Endothelial cell of umbilical vein (primary cell): ENCODE measurements around the gene CCND1. TPM values are rescaled to one million over a fixed set of nuclear protein-coding genes. Genes with fewer than 3 reads are reported as not detected.

ENCODE experiments used
- BruUV-seq: library from RNA; stranded (reverse); fragments of 400-500 nt; replicated peaks from 2 replicates; lab custom pipeline; 2021; lab: Mats Ljungman, UMichigan
- CTCF ChIA-PET: fragments of 300-600, 350-600 bp; sonication (Branson Sonifier 250); formaldehyde crosslinking; loops from one replicate; lab custom pipeline; 2021; ENCODE audit warnings: antibody characterized with exemption, inconsistent platforms; lab: Charles Lee
- POLR2A ChIA-PET: fragments of 300-600, 350-600 bp; sonication (Branson Sonifier 250); formaldehyde crosslinking; loops from one replicate; lab custom pipeline; 2021; ENCODE audit warnings: antibody characterized with exemption, inconsistent platforms; lab: Charles Lee
- DNase-seq: peaks from one replicate; pipeline ENCODE4 v3.0.0-alpha.2; 2011; ENCODE audit warnings: low read depth, low spot score
- FAIRE-seq: peaks from 2 replicates; lab custom pipeline; 2011; peaks lifted over from hg19 to GRCh38; lab: Jason Lieb, UNC
- H2AFZ ChIP-seq: 2 replicates; pipeline ENCODE4 v1.6.0; 2012; ENCODE audit warnings: low read depth, low read length, control low read depth, inconsistent platforms
- H3K27ac ChIP-seq: 2 replicates; pipeline ENCODE4 v1.5.1; 2011; ENCODE audit warnings: low read depth, mild to moderate bottlenecking, control low read depth, low read length, moderate library complexity; ENCODE audit not compliant: insufficient read depth
- H3K27me3 ChIP-seq, 2 experiments: 2 replicates each; pipeline versions ENCODE4 v1.6.0 to v1.6.1; 2011; ENCODE audit warnings: low read length in 2 of 2, mixed read lengths in 1 of 2; ENCODE audit not compliant: control insufficient read depth in 2 of 2, insufficient read depth in 2 of 2
- H3K36me3 ChIP-seq, 2 experiments: 2 replicates in 1 of 2; 3 replicates in 1 of 2; pipeline ENCODE4 v1.5.1; 2011; ENCODE audit warnings: low read length in 2 of 2, mild to moderate bottlenecking in 1 of 2, moderate library complexity in 1 of 2; ENCODE audit not compliant: control insufficient read depth in 2 of 2, insufficient read depth in 2 of 2; ENCODE audit errors: extremely low read depth in 1 of 2
- H3K4me1 ChIP-seq: 3 replicates; pipeline ENCODE4 v1.5.1; 2011; ENCODE audit warnings: mild to moderate bottlenecking, low read length; ENCODE audit not compliant: control insufficient read depth, insufficient read depth; ENCODE audit errors: extremely low read depth
- H3K4me2 ChIP-seq: 2 replicates; pipeline ENCODE4 v1.6.1; 2011; ENCODE audit warnings: low read length, control low read depth, mixed read lengths; ENCODE audit not compliant: insufficient read depth
- H3K4me3 ChIP-seq, 3 experiments: fragments of 200-600 bp in 1 of 3; sonication (generic), shearing (Covaris generic) in 1 of 3; replicated peaks in 1 of 3; 2 replicates each; pipeline ENCODE4 v1.5.1; 2011 to 2016; ENCODE audit warnings: control low read depth in 3 of 3, low read length in 3 of 3, mild to moderate bottlenecking in 2 of 3, inconsistent platforms in 1 of 3, low read depth in 1 of 3, moderate library complexity in 1 of 3; ENCODE audit not compliant: insufficient read depth in 1 of 3
- H3K79me2 ChIP-seq: 2 replicates; pipeline ENCODE4 v1.6.0; 2012; ENCODE audit warnings: low read length, inconsistent platforms; ENCODE audit not compliant: control insufficient read depth, insufficient read depth
- H3K9ac ChIP-seq: replicated peaks from 2 replicates; pipeline ENCODE3; 2011; ENCODE audit warnings: low read length, control low read depth; ENCODE audit not compliant: insufficient read depth; ENCODE audit errors: extremely low read depth
- H3K9me1 ChIP-seq: replicated peaks from 3 replicates; pipeline ENCODE4 v1.6.0; 2011; ENCODE audit warnings: mild to moderate bottlenecking, low read length; ENCODE audit not compliant: control insufficient read depth, insufficient read depth; ENCODE audit errors: extremely low read depth
- H3K9me3 ChIP-seq: replicated peaks from 2 replicates; pipeline ENCODE4 v1.5.1; 2012; ENCODE audit warnings: low read length, inconsistent platforms; ENCODE audit not compliant: control insufficient read depth, insufficient read depth
- H4K20me1 ChIP-seq: replicated peaks from 2 replicates; pipeline ENCODE3; 2011; ENCODE audit warnings: mild to moderate bottlenecking, low read length; ENCODE audit not compliant: control insufficient read depth, insufficient read depth; ENCODE audit errors: extremely low read depth
- EZH2 ChIP-seq: IDR thresholded peaks from 2 replicates; pipeline ENCODE4 v1.6.1; 2012; ENCODE audit warnings: borderline replicate concordance, low read depth, mild to moderate bottlenecking, moderate library complexity, low read length, inconsistent platforms; ENCODE audit not compliant: severe bottlenecking
- FOS ChIP-seq: IDR thresholded peaks from 2 replicates; pipeline ENCODE4 v1.6.1; 2011; ENCODE audit warnings: mild to moderate bottlenecking, low read length, moderate library complexity, borderline replicate concordance; ENCODE audit not compliant: insufficient read depth
- GATA2 ChIP-seq: IDR thresholded peaks from 2 replicates; pipeline ENCODE4 v1.7.0; 2011; ENCODE audit warnings: low read depth, mild to moderate bottlenecking, moderate library complexity, mixed read lengths, low read length; ENCODE audit not compliant: insufficient read length, insufficient read depth
- JUN ChIP-seq: IDR thresholded peaks from 2 replicates; pipeline ENCODE4 v1.6.1; 2011; ENCODE audit warnings: borderline replicate concordance, low read depth; ENCODE audit not compliant: insufficient read length, insufficient read depth
- MYC ChIP-seq: IDR thresholded peaks from one replicate; pipeline ENCODE4 v1.6.1; 2011; ENCODE audit warnings: mild to moderate bottlenecking, low read depth, low read length
- POLR2A ChIP-seq: IDR thresholded peaks from 2 replicates; pipeline ENCODE4 v1.6.1; 2012; ENCODE audit warnings: low read depth, mild to moderate bottlenecking, control low read depth, low read length
- POLR2AphosphoS5 ChIP-seq: IDR thresholded peaks from 2 replicates; pipeline ENCODE4 v1.6.1; 2012; ENCODE audit warnings: low read depth, mild to moderate bottlenecking, control low read depth, low read length, moderate library complexity; ENCODE audit not compliant: insufficient read depth
- dilution Hi-C: fragments of 300-500 bp; cut with MboI; formaldehyde crosslinking; loops from one replicate; pipeline ENCODE4 v1.15.0; 2019; ENCODE audit warnings: low sequenced_read_pairs; ENCODE audit not compliant: extremely low pct_ligation_motif_present
- intact Hi-C: fragments of 100-400 bp; cut with micrococcal nuclease; formaldehyde crosslinking; loops from one replicate; pipeline ENCODE4 v1.10.0; 2022
- polyA plus RNA-seq, 4 experiments: library from polyadenylated mRNA; depleted of rRNA in 3 of 4; stranded (reverse) in 3 of 4; unstranded in 1 of 4; fragments of >200 nt; gene quantifications; 2 replicates each; pipeline versions ENCODE4 v1.2.1 to v1.2.3, GENCODE V29; 2011 to 2012; ENCODE audit warnings: missing spikeins in 1 of 4
- total RNA-seq: library from RNA; stranded (reverse); gene quantifications from 2 replicates; pipeline ENCODE4 v1.2.3, GENCODE V29; 2021
- TF ChIP-seq, protein P1 (sequence below): IDR thresholded peaks from 2 replicates; pipeline ENCODE4 v1.6.1; 2011; ENCODE audit not compliant: insufficient read depth, insufficient read length
- TF ChIP-seq, protein P2 (sequence below), 2 donors: IDR thresholded peaks; 1 replicate in 1 of 2; 2 replicates in 1 of 2; pipeline ENCODE4 v1.5.1; 2011; ENCODE audit warnings: low read length in 2 of 2, mild to moderate bottlenecking in 2 of 2, moderate library complexity in 2 of 2, control low read depth in 1 of 2, inconsistent platforms in 1 of 2, low read depth in 1 of 2; ENCODE audit not compliant: insufficient read depth in 1 of 2; ENCODE audit errors: extremely low read depth in 1 of 2

Gene CCND1
- total and polyA plus RNA-seq, 2 donors (not counting 3 experiments of a cell fraction or from before 2014, with no cell fraction given), result 98.7 to 370 TPM

DNA sequence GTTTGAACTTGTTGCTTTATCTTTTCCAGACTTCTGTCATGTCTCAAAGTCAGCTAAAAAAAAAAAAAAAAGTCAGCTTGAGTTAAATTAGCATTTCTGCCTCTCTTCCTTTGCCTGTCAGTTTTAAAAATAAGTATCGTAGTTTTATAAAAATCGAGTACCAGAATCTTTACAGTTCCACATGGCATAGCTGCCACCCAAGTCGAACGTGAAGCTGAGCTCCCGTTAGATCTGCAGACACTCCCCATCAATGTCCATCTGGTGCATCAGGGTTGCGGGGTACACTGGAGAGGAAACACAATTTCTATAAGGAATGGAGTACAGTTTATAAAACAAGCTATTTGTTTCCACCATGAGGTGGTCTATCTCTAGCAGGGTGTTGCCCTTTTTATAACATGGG, 41.0 kb upstream of the CCND1 start:
- Histone ChIP-seq H3K4me1 (no peaks in the 10 kb centered on the region), H3K9me3 (no peaks in the 10 kb centered on the region), H3K36me3 (no peaks in the 10 kb centered on the region), H3K27me3 (peaks cover 7 to 13% of the 10 kb centered on the region in 2 experiments), H3K27ac (no peak overlapping the region), H4K20me1 (no peaks in the 10 kb centered on the region), H3K4me3 (no peak overlapping the region), H2AFZ (no peak overlapping the region), H3K4me2 (no peak overlapping the region), H3K79me2 (no peaks in the 10 kb centered on the region), H3K9me1 (no peaks in the 10 kb centered on the region), H3K9ac (no peak overlapping the region)
- no TSS peak for BruUV-seq
- FAIRE-seq, result no peak
- ChIA-PET POLR2A (interaction anchor here (0.6 kb wide), 1 partner anchor 169 kb away, joined by 4 read pairs; no protein-coding TSS in a partner anchor), CTCF (interaction anchor here (0.8 to 1.4 kb wide), 3 partner anchors 11 to 468 kb away, joined by 3 to 5 read pairs (median 3); no protein-coding TSS in a partner anchor)
- TF ChIP-seq, protein P1, sequence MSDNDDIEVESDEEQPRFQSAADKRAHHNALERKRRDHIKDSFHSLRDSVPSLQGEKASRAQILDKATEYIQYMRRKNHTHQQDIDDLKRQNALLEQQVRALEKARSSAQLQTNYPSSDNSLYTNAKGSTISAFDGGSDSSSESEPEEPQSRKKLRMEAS, result no peak
- TF ChIP-seq FOS (no peak), JUN (no peak), EZH2 (no peak), MYC (no peak), POLR2AphosphoS5 (no peak), POLR2A (no peak), GATA2 (no peak)
- TF ChIP-seq, protein P2, sequence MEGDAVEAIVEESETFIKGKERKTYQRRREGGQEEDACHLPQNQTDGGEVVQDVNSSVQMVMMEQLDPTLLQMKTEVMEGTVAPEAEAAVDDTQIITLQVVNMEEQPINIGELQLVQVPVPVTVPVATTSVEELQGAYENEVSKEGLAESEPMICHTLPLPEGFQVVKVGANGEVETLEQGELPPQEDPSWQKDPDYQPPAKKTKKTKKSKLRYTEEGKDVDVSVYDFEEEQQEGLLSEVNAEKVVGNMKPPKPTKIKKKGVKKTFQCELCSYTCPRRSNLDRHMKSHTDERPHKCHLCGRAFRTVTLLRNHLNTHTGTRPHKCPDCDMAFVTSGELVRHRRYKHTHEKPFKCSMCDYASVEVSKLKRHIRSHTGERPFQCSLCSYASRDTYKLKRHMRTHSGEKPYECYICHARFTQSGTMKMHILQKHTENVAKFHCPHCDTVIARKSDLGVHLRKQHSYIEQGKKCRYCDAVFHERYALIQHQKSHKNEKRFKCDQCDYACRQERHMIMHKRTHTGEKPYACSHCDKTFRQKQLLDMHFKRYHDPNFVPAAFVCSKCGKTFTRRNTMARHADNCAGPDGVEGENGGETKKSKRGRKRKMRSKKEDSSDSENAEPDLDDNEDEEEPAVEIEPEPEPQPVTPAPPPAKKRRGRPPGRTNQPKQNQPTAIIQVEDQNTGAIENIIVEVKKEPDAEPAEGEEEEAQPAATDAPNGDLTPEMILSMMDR (IDR thresholded peaks at IDR 0.05; ENCODE audit: extremely low read depth in 1 of 2, insufficient read depth in 1 of 2, low read depth in 1 of 2, low read length in 2 of 2), result no peak
- dilution Hi-C loops, result no loop called here
- intact Hi-C loops, result no loop called here
- DNase-seq, result no peak
